GM19193 (cell line): Measurements from ENCODE around the gene KIF22.

Source experiments
- POLR2A ChIP-seq: IDR thresholded peaks from 4 replicates; pipeline ENCODE4 v1.6.1; 2011; ENCODE audit not compliant: insufficient read depth, insufficient read length; ENCODE audit errors: extremely low read depth

The KIF22 gene

DNA sequence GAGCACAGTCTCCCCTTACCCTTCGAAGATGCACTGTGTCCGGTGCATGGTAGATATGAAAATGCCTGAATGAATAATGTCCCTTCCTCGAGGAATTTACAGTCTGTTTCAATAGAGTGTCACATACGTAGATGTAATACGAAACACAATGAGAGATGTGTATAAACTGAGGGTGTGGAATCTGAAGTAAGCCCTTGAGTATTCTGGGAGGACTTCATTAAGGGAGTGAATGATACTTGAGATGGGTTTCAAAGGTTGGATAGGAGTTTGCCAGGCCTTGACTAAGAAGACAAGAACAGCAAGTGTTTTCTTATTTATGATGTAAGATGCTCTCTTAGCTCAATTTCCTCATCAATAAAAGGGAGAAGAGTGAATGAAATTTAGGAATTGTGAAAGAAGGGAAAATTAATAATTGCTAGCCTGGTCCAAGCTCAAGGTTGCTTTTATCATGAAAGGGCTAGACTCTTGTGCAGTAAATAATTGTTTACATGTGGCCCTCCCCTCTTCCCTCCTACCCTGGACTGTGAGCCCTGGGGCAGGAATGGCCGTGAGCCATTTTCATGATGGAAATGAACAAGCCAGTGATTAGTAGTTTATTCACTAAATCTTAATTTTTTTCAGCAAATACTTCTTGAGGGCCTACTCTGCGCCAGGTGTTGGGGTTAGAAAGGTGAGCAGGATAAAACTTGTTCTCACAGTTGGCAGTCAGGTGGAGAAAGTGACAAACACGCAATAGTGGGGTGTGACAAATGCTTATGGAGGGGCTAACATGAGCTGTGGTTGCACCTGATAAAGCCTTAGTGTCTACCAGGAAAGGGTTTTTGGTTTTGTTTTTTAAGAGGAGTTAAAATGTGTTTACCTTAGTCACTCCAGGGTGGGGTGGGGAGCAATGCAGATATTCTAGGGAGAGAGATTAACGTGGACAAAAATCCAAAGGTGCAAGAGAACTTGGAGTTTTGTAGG, 1.6 kb downstream of the KIF22 start:
- TF ChIP-seq POLR2A = no peak

DNA sequence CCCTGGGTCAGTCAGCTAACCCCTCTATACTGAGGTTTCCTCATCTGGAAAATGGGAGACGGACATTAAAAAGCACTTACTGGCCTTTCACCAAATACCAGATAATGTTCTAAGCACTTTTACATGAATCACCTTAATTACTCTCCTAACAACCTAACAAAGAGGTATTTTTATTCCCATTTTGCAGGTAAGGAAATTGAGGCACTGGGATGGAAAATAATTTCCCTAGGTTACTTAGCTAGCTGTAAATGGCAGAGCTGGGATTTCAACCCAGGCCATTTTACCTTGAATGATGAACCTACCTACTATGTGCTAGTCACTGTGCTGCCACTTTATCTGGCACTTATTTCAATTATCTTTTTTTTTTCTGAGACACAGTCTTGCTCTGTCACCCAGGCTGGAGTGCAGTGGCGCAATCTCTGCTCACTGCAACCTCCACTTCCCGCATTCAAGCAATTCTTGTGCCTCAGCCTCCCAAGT, 3.7 kb downstream of the KIF22 start:
- no peak for TF ChIP-seq POLR2A

DNA sequence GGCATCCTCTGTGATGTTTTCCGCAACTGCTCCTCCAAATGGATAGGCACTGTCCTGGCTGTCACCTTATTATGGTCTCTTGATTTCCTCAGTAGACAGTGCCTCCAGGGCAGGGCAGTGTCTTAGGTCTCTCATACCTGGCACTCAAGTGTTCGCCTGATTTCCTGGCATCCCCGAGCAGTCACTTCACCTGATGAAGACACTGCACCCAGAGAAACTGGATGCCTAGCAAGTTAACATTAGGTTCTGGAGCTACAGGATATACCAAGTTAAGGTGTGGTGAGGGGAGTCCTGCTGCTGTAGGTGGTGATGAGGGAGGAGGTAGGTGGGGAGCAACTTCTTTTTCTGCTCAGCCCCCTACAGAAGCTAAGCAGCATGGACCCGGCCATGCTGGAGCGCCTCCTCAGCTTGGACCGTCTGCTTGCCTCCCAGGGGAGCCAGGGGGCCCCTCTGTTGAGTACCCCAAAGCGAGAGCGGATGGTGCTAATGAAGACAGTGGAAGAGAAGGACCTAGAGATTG, 11.9 kb downstream of the KIF22 start:
- TF ChIP-seq POLR2A = no peak

DNA sequence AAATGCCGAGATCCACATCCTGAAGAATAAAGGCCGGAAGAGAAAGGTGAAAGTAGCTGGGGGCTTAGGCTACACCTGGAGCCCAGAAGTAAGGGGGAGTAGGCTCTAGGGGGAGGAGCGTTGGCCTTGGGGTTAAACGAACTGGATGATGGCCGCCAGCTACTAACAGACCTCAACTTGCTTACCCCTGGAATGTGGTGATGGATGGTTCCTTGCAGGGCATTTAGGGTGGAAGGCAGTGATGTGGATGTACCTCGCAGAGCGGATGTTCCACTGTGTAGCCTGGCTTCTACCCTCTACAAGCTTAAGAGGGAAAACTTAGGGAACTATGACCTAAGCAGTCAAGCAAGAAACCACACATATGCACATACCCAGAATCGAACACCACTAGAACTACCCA, 13.5 kb downstream of the KIF22 start:
- TF ChIP-seq POLR2A = no peak

DNA sequence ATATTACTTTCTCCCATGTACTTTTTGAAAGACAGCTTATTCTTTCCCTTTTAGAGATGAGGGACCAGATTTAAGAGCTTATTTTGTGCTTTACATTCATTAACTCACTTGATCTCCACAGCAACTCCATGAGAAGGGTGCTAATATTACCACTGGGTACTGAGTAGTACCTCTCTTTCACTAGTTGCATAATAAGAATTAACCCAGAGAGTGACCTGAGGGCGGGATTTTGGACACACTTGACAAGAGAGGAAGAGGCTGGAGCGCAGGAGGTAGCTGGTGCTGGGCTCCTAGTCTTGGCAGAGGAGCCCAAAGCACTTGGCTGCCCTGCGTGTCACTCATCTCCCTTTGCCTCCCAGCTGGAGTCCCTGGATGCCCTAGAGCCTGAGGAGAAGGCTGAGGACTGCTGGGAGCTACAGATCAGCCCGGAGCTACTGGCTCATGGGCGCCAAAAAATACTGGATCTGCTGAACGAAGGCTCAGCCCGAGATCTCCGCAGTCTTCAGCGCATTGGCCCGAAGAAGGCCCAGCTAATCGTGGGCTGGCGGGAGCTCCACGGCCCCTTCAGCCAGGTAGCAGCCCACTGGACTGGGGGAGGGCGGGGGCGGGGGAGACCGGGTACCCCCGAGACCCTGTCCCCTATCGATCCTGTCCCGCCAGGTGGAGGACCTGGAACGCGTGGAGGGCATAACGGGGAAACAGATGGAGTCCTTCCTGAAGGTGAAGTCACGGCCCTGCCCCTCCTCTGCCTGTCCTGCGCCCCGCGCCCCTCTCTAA, 14.1 kb downstream of the KIF22 start:
- TF ChIP-seq POLR2A = no peak

DNA sequence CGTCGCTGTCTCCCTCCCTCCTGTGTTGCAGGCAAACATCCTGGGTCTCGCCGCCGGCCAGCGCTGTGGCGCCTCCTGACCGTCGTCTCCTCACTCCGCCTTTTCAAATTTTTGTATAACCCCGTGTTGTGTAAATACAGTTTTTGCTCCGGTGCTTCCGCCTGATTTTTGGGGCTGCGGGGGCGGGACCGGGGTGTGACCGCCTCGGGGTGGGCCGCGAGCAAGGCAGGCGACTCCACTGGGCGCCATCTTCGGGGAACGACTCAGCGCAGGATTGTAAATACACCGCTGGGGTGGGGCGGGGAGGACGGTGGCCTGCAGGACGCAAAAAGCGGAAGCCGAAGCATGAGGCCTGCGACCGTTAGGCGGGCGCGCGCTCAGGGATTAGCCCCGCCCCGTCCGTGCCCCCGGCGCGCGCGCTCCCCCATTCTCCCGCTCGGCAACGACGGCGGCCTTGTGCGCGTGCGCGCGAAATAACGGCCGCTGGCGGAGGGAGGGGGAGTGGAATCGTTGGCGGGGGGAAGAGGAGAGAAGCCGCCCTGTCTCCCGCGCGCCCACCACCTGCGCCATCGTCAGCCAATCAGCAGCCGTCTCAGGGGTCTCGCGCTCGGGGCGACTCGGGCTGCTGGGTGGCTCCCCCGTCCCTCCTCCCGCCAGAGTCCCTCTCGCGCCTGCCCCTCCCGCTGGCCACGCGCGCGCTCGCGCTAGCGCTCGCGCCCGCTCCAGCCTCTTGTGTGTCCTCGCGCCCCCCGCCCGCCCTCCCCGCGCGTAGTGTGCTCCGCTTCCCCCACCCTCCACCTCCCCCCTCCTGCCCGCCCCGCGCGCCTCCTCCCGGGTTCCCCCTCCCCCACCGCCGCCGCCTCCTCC, 14.9 kb downstream of the KIF22 start:
- peak; percentile 84 for TF ChIP-seq POLR2A

DNA sequence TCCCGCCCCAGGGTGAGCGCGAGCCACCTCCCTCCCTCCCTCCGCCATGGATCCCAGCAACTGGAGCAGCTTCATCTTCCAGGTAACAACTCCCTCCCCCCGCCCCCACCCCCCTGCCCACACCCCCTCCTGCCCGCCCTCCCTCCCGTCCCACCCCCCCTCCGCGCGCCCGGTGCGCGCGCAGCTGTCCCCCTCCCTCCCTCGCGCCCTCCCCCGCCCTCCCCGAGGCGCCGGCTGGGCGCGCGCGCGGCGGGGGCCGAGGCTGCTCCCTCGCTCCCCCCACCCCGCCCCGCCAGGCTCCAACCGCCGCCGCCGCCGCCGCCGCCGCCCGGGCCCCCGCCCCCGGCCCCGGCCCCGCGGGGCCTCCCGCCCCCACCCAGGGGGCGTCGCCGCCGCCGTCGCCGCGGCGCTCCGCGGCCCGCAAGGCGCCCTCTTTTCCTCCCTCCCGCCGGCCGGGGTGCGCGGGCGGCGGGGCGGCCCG, 15.6 kb downstream of the KIF22 start, which contains the start of gene MAZ:
TSS of gene MAZ (plus strand) at position 431 of the 481 bp plus-strand sequence. CDS start 173 bp downstream, outside the sequence.
- no peak for TF ChIP-seq POLR2A

DNA sequence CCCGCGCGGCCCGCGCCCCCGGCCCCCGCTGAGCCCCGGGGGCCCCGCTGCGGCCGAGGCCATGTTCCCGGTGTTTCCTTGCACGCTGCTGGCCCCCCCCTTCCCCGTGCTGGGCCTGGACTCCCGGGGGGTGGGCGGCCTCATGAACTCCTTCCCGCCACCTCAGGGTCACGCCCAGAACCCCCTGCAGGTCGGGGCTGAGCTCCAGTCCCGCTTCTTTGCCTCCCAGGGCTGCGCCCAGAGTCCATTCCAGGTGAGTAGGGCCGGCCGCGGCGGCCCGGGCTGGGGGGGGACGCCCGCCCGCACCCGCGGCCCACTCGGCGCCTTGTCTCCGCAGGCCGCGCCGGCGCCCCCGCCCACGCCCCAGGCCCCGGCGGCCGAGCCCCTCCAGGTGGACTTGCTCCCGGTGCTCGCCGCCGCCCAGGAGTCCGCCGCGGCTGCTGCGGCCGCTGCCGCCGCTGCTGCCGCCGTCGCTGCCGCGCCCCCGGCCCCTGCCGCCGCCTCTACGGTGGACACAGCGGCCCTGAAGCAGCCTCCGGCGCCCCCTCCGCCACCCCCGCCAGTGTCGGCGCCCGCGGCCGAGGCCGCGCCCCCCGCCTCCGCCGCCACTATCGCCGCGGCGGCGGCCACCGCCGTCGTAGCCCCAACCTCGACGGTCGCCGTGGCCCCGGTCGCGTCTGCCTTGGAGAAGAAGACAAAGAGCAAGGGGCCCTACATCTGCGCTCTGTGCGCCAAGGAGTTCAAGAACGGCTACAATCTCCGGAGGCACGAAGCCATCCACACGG, 16.3 kb downstream of the KIF22 start:
- TF ChIP-seq POLR2A = peak; percentile 53

DNA sequence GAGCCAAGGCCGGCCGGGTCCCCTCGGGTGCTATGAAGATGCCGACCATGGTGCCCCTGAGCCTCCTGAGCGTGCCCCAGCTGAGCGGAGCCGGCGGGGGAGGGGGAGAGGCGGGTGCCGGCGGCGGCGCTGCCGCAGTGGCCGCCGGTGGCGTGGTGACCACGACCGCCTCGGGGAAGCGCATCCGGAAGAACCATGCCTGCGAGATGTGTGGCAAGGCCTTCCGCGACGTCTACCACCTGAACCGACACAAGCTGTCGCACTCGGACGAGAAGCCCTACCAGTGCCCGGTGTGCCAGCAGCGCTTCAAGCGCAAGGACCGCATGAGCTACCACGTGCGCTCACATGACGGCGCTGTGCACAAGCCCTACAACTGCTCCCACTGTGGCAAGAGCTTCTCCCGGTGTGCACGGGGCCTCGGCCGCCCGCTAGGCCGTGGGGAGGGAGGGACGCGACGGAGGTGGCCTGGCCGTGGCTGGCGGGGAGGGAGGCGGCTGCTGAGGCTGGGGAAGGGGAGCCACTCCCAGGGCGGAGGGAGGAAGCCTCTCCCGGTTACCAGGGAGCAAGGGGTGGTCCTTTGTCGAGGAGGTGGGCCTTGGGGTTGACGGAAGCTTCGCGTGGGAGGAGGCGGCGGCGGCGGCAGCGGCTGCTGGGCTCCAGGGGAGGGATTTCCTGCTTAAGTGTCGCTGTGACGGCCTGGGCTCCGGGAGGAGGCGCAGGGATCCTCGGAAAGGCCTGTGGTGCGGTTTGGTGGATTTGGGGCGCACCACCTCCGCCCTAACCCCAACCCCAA, 17.1 kb downstream of the KIF22 start:
- peak; percentile 57 for TF ChIP-seq POLR2A

DNA sequence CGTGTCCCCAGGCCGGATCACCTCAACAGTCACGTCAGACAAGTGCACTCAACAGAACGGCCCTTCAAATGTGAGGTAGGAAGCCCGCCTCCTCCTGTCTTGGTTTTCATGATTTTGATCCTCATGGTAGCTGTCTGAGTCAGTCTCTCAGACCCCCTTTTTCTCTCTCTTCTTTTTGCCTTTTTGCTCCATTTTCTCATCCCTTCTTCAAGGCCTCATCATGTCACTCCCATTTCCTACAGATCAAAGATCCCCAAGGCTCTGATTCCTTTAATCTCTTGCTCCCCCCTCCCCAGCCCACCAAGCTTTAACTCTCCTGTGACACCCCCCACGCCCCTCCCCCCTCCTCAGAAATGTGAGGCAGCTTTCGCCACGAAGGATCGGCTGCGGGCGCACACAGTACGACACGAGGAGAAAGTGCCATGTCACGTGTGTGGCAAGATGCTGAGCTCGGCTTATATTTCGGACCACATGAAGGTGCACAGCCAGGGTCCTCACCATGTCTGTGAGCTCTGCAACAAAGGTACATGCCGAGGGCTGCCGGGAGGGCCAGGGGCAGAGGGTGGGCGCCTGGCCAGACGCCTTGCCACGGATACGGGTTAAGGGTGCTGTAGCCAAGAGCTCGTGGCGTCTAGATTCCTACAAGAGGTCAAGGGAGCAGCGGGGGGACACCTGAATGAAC, 17.8 kb downstream of the KIF22 start:
- TF ChIP-seq POLR2A = peak; percentile 3

DNA sequence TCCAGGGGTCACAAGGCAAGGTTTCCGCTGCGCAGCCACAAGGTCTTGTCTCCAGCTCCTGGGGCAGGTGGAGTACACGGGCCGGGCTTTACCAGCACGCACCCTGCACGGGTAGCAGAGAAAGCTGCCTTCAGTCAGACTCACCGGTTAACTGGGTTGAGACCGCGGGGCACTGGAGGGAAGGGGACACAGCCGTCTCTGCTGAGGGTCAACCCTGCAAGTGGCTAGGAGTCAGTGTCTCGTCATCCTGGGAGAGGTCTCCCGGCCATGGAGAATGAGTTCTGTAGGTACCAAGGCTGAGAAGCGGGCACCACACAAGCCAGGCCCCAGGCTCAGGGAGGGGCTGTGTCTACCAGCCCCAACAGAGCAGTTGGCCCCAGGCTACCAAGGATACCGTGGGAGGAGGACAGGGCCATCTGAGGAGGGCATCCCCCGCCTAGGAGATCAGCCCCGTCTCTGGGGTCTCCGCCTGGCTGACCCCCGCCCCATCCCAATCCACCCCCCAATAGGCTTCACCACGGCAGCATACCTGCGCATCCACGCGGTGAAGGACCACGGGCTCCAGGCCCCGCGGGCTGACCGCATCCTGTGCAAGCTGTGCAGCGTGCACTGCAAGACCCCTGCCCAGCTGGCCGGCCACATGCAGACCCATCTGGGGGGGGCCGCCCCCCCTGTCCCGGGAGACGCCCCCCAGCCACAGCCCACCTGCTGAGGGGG, 18.6 kb downstream of the KIF22 start:
- TF ChIP-seq POLR2A = no peak

DNA sequence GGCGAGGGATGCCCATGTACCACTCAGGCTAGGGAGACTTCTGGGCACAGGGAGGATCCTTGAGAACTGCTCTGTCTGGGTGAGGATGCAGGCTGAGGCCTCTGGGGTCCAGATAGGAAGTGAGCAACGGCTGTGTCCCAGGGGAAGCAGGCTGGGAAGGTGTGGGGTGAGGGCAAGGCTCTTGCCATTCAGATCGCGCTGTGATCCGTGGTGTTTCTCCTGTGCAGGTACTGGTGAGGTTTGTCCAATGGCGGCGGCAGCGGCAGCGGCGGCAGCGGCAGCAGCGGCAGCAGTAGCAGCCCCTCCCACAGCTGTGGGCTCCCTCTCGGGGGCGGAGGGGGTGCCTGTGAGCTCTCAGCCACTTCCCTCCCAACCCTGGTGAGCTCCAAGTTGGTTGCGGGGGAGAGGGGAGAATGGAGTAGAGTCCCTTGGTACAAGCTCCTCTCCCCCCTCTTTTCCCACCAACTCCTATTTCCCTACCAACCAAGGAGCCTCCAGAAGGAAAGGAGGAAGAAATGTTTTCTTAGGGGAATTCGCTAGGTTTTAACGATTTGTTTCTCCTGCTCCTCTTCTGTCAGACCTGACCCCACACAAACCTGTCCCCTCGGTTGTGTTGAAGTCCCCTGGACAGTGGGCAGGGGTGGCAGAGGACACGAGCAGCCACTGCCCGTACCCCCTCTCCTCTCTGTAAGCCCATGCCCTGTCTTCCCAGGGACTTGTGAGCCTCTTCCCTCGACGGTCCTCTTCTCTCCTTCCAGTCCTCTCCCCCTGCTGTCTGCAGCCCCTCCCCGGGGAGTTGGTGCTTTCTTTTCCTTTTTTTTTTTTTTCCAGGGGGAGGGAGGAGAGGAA, 19.5 kb downstream of the KIF22 start:
- TF ChIP-seq POLR2A = no peak
